ENCODE results near the gene AHI1.

The AHI1 gene

DNA sequence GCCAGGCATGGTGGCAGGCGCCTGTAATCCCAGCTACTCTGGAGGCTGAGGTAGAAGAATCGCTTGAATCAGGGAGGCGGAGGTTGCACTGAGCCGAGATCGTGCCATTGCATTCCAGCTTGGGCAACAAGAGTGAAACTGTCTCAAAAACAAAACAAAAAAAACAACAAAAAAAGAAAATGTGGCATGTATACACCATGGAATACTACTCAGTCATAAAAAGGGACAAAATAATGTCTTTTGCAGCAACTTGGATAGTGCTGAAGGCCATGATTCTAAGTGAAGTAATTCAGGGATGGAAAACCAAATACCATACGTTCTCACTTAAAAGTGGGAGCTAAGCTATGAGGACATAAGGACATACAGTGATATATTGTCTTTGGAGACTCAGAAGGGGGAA lies 220.1 kb downstream of the AHI1 start:
- Histone ChIP-seq H3K4me1 (ENCODE audit: control insufficient read depth, insufficient read depth, low read length, poor library complexity, severe bottlenecking) (no peaks in the 10 kb centered on the region), H3K9me3 (ENCODE audit: control insufficient read depth, low read length) (no peaks in the 10 kb centered on the region), H3K4me3 (ENCODE audit: extremely low read depth, insufficient read depth, low read length, poor library complexity, severe bottlenecking) (no peak overlapping the region), H3K36me3 (ENCODE audit: control insufficient read depth, insufficient read depth, low read length) (no peaks in the 10 kb centered on the region), H3K27ac (ENCODE audit: low read depth, low read length, severe bottlenecking) (no peak overlapping the region)
- WGBS, 2 experiments (ENCODE audit: insufficient coverage in 2 of 2): 93 to 95% methylated on average over 4 to 5 of the region's 6 CpGs

DNA sequence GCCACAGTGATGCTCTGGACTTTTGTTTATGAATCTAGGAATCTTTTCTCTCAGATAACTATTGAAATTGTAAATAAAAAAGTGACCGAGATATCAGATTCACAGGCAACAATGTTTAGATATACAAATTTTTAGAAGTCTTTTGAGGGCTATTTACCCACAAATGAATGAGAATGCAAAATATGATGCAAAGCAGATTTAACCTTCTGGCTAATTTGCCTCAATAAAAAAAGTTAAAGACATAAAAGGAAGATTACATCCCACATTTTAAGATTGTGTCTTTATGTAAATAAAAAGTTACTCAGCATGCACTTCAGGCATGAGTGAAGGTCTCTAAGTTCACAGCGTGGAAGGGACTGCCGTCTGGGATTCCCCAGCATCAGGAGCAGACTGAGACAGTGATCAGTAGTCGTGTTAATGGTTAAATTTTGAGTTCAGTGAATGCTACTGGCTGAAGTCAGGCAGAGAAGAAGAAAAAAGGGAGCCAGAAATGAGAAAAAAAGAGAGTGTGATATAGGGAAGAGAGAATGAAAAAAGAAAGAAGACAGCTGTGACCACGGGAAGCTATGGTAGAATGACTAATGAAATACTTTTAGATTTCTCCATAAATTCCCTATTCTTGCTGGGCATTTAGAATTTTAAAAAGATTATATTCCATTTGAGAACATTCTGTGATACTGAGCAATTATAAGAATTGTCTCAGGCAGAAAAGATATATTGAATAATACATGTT lies 222.8 kb downstream of the AHI1 start:
- Histone ChIP-seq H3K27ac (ENCODE audit: low read depth, low read length, severe bottlenecking) (no peak overlapping the region), H3K4me3 (ENCODE audit: extremely low read depth, insufficient read depth, low read length, poor library complexity, severe bottlenecking) (no peak overlapping the region), H3K4me1 (ENCODE audit: control insufficient read depth, insufficient read depth, low read length, poor library complexity, severe bottlenecking) (no peaks in the 10 kb centered on the region), H3K36me3 (ENCODE audit: control insufficient read depth, insufficient read depth, low read length) (no peaks in the 10 kb centered on the region), H3K9me3 (ENCODE audit: control insufficient read depth, low read length) (no peaks in the 10 kb centered on the region)
- 47 to 48% methylated on average over 3 of the region's 5 CpGs for WGBS, 2 experiments (ENCODE audit: insufficient coverage in 2 of 2)

DNA sequence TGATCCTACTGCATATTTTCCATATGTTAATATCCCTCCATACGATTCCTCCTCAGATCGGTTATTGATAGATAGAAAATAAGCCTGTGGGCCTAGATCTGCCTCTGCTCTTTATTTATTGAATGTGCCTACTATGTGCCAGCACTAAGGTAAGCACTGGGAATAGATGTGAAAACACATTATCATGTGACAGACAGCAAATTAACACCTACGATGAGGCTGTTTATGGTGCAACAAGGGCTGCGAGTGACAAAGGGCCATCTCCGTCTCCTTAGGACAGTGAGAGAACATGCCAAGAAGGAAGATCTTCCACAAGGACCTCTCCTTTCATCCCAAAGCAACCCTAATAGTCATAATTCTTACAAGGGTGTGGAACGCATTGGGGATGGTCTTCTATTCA lies 225.9 kb downstream of the AHI1 start:
- Histone ChIP-seq H3K27ac (ENCODE audit: low read depth, low read length, severe bottlenecking) (no peak overlapping the region), H3K4me3 (ENCODE audit: extremely low read depth, insufficient read depth, low read length, poor library complexity, severe bottlenecking) (no peak overlapping the region), H3K36me3 (ENCODE audit: control insufficient read depth, insufficient read depth, low read length) (no peaks in the 10 kb centered on the region), H3K4me1 (ENCODE audit: control insufficient read depth, insufficient read depth, low read length, poor library complexity, severe bottlenecking) (no peaks in the 10 kb centered on the region), H3K9me3 (ENCODE audit: control insufficient read depth, low read length) (no peaks in the 10 kb centered on the region)
- WGBS, 2 experiments (ENCODE audit: insufficient coverage in 2 of 2): 93% methylated on average over 3 of the region's 6 CpGs; no CpG with 5 or more reads in 1 of the 2 experiments

DNA sequence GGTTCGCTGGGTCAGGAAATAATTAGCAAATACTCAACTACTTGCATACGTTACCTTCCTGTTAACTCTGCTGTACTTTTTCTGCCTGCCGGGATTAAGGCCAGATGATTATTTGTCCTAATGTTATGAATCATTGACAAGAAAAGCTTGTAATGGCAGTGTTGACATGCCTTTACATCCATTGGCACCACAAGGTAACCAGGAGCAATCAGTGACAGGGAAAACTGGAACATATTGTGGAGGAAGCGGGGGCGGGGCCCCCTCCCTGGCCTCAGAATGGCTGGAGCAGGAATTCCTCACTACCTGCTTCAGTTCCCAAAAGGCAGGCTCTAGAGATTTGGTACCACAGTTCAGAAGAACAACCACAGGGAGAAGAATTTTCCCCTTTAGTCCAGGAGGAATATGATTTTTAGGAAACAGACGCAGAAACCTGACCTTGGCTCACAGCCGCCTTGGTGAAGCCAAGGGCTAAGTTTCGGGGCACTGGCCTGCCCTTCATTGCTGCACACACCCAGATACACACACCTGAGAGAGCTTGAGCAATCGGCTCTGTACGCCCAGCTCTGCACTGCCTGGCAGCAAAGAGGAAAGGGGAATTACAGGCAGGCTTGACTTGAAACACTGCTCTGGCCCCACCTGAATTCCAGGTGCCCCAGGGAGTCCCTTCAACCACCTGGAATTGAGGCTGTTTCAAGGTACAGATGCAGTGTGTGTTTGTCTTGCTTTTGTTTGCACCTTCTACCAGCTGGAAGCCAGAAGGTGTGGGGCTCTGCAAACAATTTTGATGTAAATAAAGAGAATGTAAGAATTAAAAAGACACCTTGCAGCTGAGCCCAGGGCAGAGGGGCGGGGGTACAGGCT lies 226.6 kb downstream of the AHI1 start:
- H3K4me3 ChIP-seq (ENCODE audit: extremely low read depth, insufficient read depth, low read length, poor library complexity, severe bottlenecking): no peak overlapping the region
- no peak overlapping the region for H3K27ac ChIP-seq (ENCODE audit: low read depth, low read length, severe bottlenecking)
- no peaks in the 10 kb centered on the region for H3K9me3 ChIP-seq (ENCODE audit: control insufficient read depth, low read length)
- H3K4me1 ChIP-seq (ENCODE audit: control insufficient read depth, insufficient read depth, low read length, poor library complexity, severe bottlenecking): no peaks in the 10 kb centered on the region
- H3K36me3 ChIP-seq (ENCODE audit: control insufficient read depth, insufficient read depth, low read length): no peaks in the 10 kb centered on the region
- WGBS, 2 experiments (ENCODE audit: insufficient coverage in 2 of 2): 77 to 84% methylated on average over 5 of the region's 11 CpGs

DNA sequence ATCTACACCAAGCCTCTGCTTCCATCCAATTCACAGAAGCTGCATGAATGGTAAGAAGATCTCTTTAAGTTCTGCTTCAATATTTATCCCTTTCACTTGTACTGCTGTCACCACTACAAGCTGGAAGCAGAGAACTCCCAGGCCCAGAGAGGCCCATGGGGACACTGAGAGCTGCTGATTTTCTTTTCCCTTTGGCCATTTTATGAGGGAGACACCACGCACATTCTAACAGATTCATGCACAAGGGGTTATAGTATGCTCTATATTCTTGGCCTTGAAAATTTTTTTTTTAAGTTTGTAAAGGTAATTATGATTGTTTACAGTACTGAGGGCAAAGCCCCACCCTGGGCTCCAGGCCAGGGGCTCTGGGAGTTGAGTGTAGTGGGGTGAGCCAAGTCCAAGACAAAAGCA lies 228.1 kb downstream of the AHI1 start:
- no peaks in the 10 kb centered on the region for H3K36me3 ChIP-seq (ENCODE audit: control insufficient read depth, insufficient read depth, low read length)
- WGBS, 2 experiments (ENCODE audit: insufficient coverage in 2 of 2): no CpG with 5 or more reads among the region's 1 CpG
- no peak overlapping the region for H3K4me3 ChIP-seq (ENCODE audit: extremely low read depth, insufficient read depth, low read length, poor library complexity, severe bottlenecking)
- H3K4me1 ChIP-seq (ENCODE audit: control insufficient read depth, insufficient read depth, low read length, poor library complexity, severe bottlenecking): no peaks in the 10 kb centered on the region
- H3K27ac ChIP-seq (ENCODE audit: low read depth, low read length, severe bottlenecking): no peak overlapping the region
- H3K9me3 ChIP-seq (ENCODE audit: control insufficient read depth, low read length): no peaks in the 10 kb centered on the region

DNA sequence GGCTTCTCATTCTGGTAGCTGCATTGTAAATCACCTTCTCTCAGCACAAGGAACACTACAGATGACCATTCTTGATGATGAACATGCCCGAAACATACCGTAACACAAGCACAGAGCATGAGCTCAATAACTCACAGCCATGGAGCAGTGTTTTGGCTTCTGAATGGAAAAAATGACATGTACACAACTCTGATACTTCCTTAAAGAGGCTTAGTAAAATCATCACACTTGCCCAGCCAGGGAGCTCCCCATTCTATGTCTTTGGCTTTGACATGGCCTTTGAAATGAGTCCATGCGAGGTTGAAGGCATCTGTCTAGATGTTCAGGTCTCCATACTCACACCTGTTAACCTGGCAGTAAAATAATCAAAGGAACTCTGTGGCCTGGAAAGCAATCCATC lies 228.8 kb downstream of the AHI1 start:
- no peaks in the 10 kb centered on the region for H3K9me3 ChIP-seq (ENCODE audit: control insufficient read depth, low read length)
- no peak overlapping the region for H3K27ac ChIP-seq (ENCODE audit: low read depth, low read length, severe bottlenecking)
- H3K36me3 ChIP-seq (ENCODE audit: control insufficient read depth, insufficient read depth, low read length): no peaks in the 10 kb centered on the region
- 94 to 100% methylated on average over 2 to 3 of the region's 3 CpGs for WGBS, 2 experiments (ENCODE audit: insufficient coverage in 2 of 2)
- no peak overlapping the region for H3K4me3 ChIP-seq (ENCODE audit: extremely low read depth, insufficient read depth, low read length, poor library complexity, severe bottlenecking)
- no peaks in the 10 kb centered on the region for H3K4me1 ChIP-seq (ENCODE audit: control insufficient read depth, insufficient read depth, low read length, poor library complexity, severe bottlenecking)

DNA sequence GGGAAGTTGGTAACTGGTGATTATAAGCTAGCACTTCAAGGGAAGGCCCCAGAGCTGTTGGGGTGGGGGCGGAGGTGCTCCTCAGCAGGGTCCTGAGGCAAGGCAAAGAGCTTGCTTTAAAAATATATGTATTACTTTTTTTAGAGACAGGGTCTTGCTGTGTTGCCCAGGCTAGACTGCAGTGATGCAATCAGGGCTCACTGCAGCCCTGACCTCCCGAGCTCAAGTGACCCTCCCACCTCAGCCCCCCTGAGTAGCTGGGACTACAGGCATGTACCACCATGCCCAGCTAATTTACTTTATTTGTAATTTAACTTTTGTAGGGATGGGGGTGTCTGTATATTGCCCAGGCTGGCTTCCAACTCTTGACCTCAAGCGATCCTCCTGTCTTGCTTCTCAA lies 229.3 kb downstream of the AHI1 start:
- no peaks in the 10 kb centered on the region for H3K9me3 ChIP-seq (ENCODE audit: control insufficient read depth, low read length)
- no peak overlapping the region for H3K27ac ChIP-seq (ENCODE audit: low read depth, low read length, severe bottlenecking)
- 75 to 100% methylated on average over 1 to 2 of the region's 3 CpGs for WGBS, 2 experiments (ENCODE audit: insufficient coverage in 2 of 2)

DNA sequence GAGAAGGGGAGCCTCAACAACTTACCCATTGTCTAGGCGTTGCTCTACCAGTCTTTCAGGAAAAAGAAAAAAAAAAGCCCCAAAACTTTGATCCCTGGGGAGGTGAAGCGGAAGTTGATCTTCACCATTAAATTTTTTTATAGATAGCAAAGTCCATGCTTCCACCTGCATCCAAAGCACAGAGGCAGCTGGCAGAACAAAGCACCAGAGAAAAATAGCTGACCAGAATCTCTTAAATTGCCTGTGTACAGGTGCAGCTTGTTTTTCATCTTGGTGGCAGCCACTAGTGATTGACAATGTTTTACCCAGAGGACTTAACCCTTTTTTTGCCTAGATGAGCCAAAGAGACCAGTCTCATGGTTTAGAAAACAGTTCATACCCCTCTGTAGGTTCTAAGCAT lies 230.5 kb downstream of the AHI1 start:
- H3K9me3 ChIP-seq (ENCODE audit: control insufficient read depth, low read length): no peaks in the 10 kb centered on the region
- H3K4me1 ChIP-seq (ENCODE audit: control insufficient read depth, insufficient read depth, low read length, poor library complexity, severe bottlenecking): peaks cover 6% of the 10 kb centered on the region
- no peak overlapping the region for H3K27ac ChIP-seq (ENCODE audit: low read depth, low read length, severe bottlenecking)
- WGBS, 2 experiments (ENCODE audit: insufficient coverage in 2 of 2): no CpG with 5 or more reads among the region's 2 CpGs
- no peaks in the 10 kb centered on the region for H3K36me3 ChIP-seq (ENCODE audit: control insufficient read depth, insufficient read depth, low read length)
- H3K4me3 ChIP-seq (ENCODE audit: extremely low read depth, insufficient read depth, low read length, poor library complexity, severe bottlenecking): no peak overlapping the region

More for the DNA sequence above, 229.3 kb downstream of the AHI1 start:
- H3K4me3 ChIP-seq (ENCODE audit: extremely low read depth, insufficient read depth, low read length, poor library complexity, severe bottlenecking): no peak overlapping the region
- H3K36me3 ChIP-seq (ENCODE audit: control insufficient read depth, insufficient read depth, low read length): no peaks in the 10 kb centered on the region
- no peaks in the 10 kb centered on the region for H3K4me1 ChIP-seq (ENCODE audit: control insufficient read depth, insufficient read depth, low read length, poor library complexity, severe bottlenecking)

DNA sequence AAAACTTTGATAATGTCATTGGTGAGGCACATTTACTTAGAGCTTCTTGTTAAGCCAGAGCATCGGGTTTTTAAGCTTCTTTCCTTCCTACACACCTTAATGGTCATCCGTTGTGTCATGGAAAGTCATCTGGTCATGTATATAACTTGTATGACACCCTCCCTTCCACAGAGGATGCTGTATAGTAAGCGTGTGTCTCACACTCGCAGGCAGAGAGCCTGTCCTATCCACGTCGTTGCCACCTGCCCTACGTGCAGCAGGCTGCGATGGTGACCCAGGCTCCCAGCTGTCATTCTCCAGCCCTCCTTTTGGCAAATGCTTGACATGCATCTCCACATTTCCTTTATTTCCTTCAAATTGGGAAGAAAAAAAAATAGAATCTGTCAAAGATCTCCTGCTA lies 230.9 kb downstream of the AHI1 start:
- no peak overlapping the region for H3K27ac ChIP-seq (ENCODE audit: low read depth, low read length, severe bottlenecking)
- WGBS, 2 experiments (ENCODE audit: insufficient coverage in 2 of 2): 90 to 91% methylated on average over 6 to 8 of the region's 8 CpGs
- H3K4me3 ChIP-seq (ENCODE audit: extremely low read depth, insufficient read depth, low read length, poor library complexity, severe bottlenecking): no peak overlapping the region
- H3K4me1 ChIP-seq (ENCODE audit: control insufficient read depth, insufficient read depth, low read length, poor library complexity, severe bottlenecking): peaks cover 6% of the 10 kb centered on the region
- no peaks in the 10 kb centered on the region for H3K36me3 ChIP-seq (ENCODE audit: control insufficient read depth, insufficient read depth, low read length)
- H3K9me3 ChIP-seq (ENCODE audit: control insufficient read depth, low read length): no peaks in the 10 kb centered on the region

DNA sequence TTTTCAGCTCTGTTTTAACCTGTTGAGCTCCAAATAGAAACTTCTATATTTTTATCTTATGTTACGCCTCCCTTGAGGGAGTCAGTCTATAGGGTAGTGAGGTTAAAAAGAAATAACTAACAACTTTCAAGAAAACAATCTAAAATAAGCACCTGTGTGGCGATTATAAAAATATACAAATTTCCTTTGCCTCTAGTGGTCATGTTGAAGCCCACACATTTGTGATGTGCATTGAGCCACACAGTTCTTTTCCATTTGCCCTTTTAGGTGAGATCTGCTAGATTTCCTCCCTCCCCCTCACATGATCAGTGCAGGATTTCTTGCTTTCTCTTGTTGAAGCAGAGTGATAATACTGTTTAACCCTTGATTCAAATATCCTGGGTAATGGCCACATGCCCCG lies 232.3 kb downstream of the AHI1 start:
- Histone ChIP-seq H3K4me1 (ENCODE audit: control insufficient read depth, insufficient read depth, low read length, poor library complexity, severe bottlenecking) (peaks cover 6% of the 10 kb centered on the region), H3K27ac (ENCODE audit: low read depth, low read length, severe bottlenecking) (no peak overlapping the region), H3K9me3 (ENCODE audit: control insufficient read depth, low read length) (no peaks in the 10 kb centered on the region), H3K36me3 (ENCODE audit: control insufficient read depth, insufficient read depth, low read length) (no peaks in the 10 kb centered on the region), H3K4me3 (ENCODE audit: extremely low read depth, insufficient read depth, low read length, poor library complexity, severe bottlenecking) (no peak overlapping the region)
- 93 to 94% methylated on average over 2 of the region's 3 CpGs for WGBS, 2 experiments (ENCODE audit: insufficient coverage in 2 of 2)

Measured in mesodermal cell (in vitro differentiated cells).